H9 (cell line): ENCODE measurements around the gene AP3S2. TPM values are rescaled to one million over a fixed set of nuclear protein-coding genes. Genes with fewer than 3 reads are reported as not detected.

Source experiments
- DNase-seq: peaks from one replicate; pipeline ENCODE4 v3.0.0-alpha.2; 2017
- H2AFZ ChIP-seq: one replicate; pipeline ENCODE4 v1.6.1; 2013; ENCODE audit warnings: mild to moderate bottlenecking, low read length, control low read depth, moderate library complexity
- H2AK5ac ChIP-seq: 2 replicates; pipeline ENCODE4 v1.6.1; 2013; ENCODE audit warnings: low read length, control low read depth, mixed read lengths; ENCODE audit not compliant: insufficient read length
- H2BK120ac ChIP-seq: one replicate; pipeline ENCODE4 v1.6.1; 2013; ENCODE audit warnings: low read depth, mild to moderate bottlenecking, low read length, control low read depth, inconsistent platforms; ENCODE audit not compliant: poor library complexity, severe bottlenecking
- H2BK12ac ChIP-seq: 2 replicates; pipeline ENCODE4 v1.6.1; 2013; ENCODE audit warnings: low read length, control low read depth, mixed read lengths, low read depth; ENCODE audit not compliant: insufficient read length
- H2BK15ac ChIP-seq: 2 replicates; pipeline ENCODE4 v1.6.1; 2013; ENCODE audit warnings: low read depth, low read length, control low read depth
- H2BK20ac ChIP-seq: one replicate; pipeline ENCODE4 v1.6.1; 2013; ENCODE audit warnings: low read depth, mild to moderate bottlenecking, low read length, control low read depth, inconsistent platforms; ENCODE audit not compliant: poor library complexity, severe bottlenecking
- H2BK5ac ChIP-seq: 2 replicates; pipeline ENCODE4 v1.6.1; 2013; ENCODE audit warnings: low read length, control low read depth, mixed read lengths; ENCODE audit not compliant: insufficient read length
- H3K14ac ChIP-seq: 2 replicates; pipeline ENCODE4 v1.6.1; 2013; ENCODE audit warnings: low read length, control low read depth; ENCODE audit not compliant: insufficient read depth
- H3K18ac ChIP-seq: 2 replicates; pipeline ENCODE4 v1.6.1; 2013; ENCODE audit warnings: low read depth, mild to moderate bottlenecking, mixed read lengths, low read length, control low read depth; ENCODE audit not compliant: insufficient read length
- H3K23ac ChIP-seq: 2 replicates; pipeline ENCODE4 v1.6.1; 2013; ENCODE audit warnings: low read length, control low read depth, mixed read lengths, low read depth; ENCODE audit not compliant: insufficient read length
- H3K23me2 ChIP-seq: 2 replicates; pipeline ENCODE4 v1.6.1; 2013; ENCODE audit warnings: low read depth, mild to moderate bottlenecking, mixed read lengths, low read length, control low read depth; ENCODE audit not compliant: insufficient read length, poor library complexity, severe bottlenecking
- H3K27ac ChIP-seq: 2 replicates; pipeline ENCODE4 v1.5.1; 2013; ENCODE audit warnings: low read length, control low read depth, mixed read lengths, low read depth; ENCODE audit not compliant: insufficient read length
- H3K27me3 ChIP-seq: 2 replicates; pipeline ENCODE4 v1.6.1; 2013; ENCODE audit warnings: low read length, control low read depth, inconsistent platforms; ENCODE audit not compliant: insufficient read depth
- H3K4ac ChIP-seq: 2 replicates; pipeline ENCODE4 v1.6.1; 2013; ENCODE audit warnings: low read depth, mild to moderate bottlenecking, control low read depth, inconsistent platforms, low read length, moderate library complexity
- H3K4me1 ChIP-seq: 2 replicates; pipeline ENCODE4 v1.6.1; 2013; ENCODE audit warnings: low read length, control low read depth, inconsistent platforms; ENCODE audit not compliant: insufficient read depth
- H3K4me2 ChIP-seq: 2 replicates; pipeline ENCODE4 v1.6.1; 2013; ENCODE audit warnings: low read length, control low read depth, mixed read lengths; ENCODE audit not compliant: insufficient read length, insufficient read depth
- H3K56ac ChIP-seq: 2 replicates; pipeline ENCODE4 v1.6.1; 2013; ENCODE audit warnings: low read depth, mild to moderate bottlenecking, mixed read lengths, low read length, control low read depth; ENCODE audit not compliant: insufficient read length
- H3K79me1 ChIP-seq: 2 replicates; pipeline ENCODE4 v1.6.1; 2013; ENCODE audit warnings: low read depth, mild to moderate bottlenecking, moderate library complexity, low read length, control low read depth, inconsistent platforms; ENCODE audit not compliant: insufficient read depth, poor library complexity, severe bottlenecking
- H3K79me2 ChIP-seq: 2 replicates; pipeline ENCODE4 v1.6.1; 2013; ENCODE audit warnings: low read length, control low read depth, inconsistent platforms; ENCODE audit not compliant: insufficient read depth
- H3K9ac ChIP-seq: 2 replicates; pipeline ENCODE4 v1.6.1; 2013; ENCODE audit warnings: low read length, control low read depth, mixed read lengths; ENCODE audit not compliant: insufficient read length; ENCODE audit errors: extremely low read depth
- H3K9me3 ChIP-seq: one replicate; pipeline ENCODE4 v1.6.1; 2013; ENCODE audit warnings: low read depth, low read length, inconsistent platforms; ENCODE audit not compliant: control insufficient read depth
- H3T11ph ChIP-seq: one replicate; pipeline ENCODE4 v1.6.1; 2013; ENCODE audit warnings: mild to moderate bottlenecking, low read length, control low read depth, inconsistent platforms
- H4K20me1 ChIP-seq: one replicate; pipeline ENCODE4 v1.6.1; 2013; ENCODE audit not compliant: control insufficient read depth, insufficient read length, insufficient read depth
- H4K5ac ChIP-seq: 2 replicates; pipeline ENCODE4 v1.6.1; 2013; ENCODE audit warnings: low read depth, mild to moderate bottlenecking, mixed read lengths, low read length, control low read depth; ENCODE audit not compliant: insufficient read length
- H4K8ac ChIP-seq: replicated peaks from 2 replicates; pipeline ENCODE4 v1.6.1; 2013; ENCODE audit warnings: low read length, control low read depth, mixed read lengths, low read depth; ENCODE audit not compliant: insufficient read length
- H4K91ac ChIP-seq: 2 replicates; pipeline ENCODE4 v1.6.1; 2013; ENCODE audit warnings: low read depth, mild to moderate bottlenecking, moderate library complexity, mixed read lengths, low read length, control low read depth; ENCODE audit not compliant: insufficient read length
- H3K27ac Mint-ChIP-seq, 3 experiments: 2 replicates in 2 of 3; 3 replicates in 1 of 3; pipeline ENCODE4 v1.8.0; 2020 to 2021; ENCODE audit warnings: mixed read lengths in 3 of 3, mild to moderate bottlenecking in 1 of 3, moderate library complexity in 1 of 3
- H3K27me3 Mint-ChIP-seq: 2 replicates; pipeline ENCODE4 v1.8.0; 2021; ENCODE audit warnings: low read depth, mild to moderate bottlenecking, moderate library complexity, mixed read lengths
- H3K36me3 Mint-ChIP-seq, 3 experiments: 2 replicates in 2 of 3; 3 replicates in 1 of 3; pipeline ENCODE4 v1.8.0; 2020 to 2021; ENCODE audit warnings: low read depth in 3 of 3, mixed read lengths in 3 of 3; ENCODE audit not compliant: insufficient read depth in 1 of 3
- H3K4me1 Mint-ChIP-seq, 2 experiments: 2 replicates each; pipeline ENCODE4 v1.8.0; 2020; ENCODE audit warnings: mixed read lengths in 2 of 2
- H3K4me3 Mint-ChIP-seq, 2 experiments: 2 replicates in 1 of 2; 3 replicates in 1 of 2; pipeline ENCODE4 v1.8.0; 2020 to 2021; ENCODE audit warnings: mild to moderate bottlenecking in 2 of 2, mixed read lengths in 2 of 2, moderate library complexity in 1 of 2
- H3K9me3 Mint-ChIP-seq, 2 experiments: 2 replicates in 1 of 2; 3 replicates in 1 of 2; pipeline ENCODE4 v1.8.0; 2020; ENCODE audit warnings: mild to moderate bottlenecking in 2 of 2, mixed read lengths in 2 of 2, moderate library complexity in 1 of 2
- WGBS: extraction: QIAGEN DNeasy Blood & Tissue Kit; methylation state at CpG from one replicate; pipeline ENCODE4 v1.1.7; 2013; ENCODE audit warnings: missing lambda C conversion rate, low lambda C conversion rate, mixed read lengths; ENCODE audit not compliant: insufficient read length; ENCODE audit errors: extremely low coverage; 5-methylcytosine and 5-hydroxymethylcytosine counted together
- total RNA-seq: library from RNA; stranded (reverse); gene quantifications from 2 replicates; pipeline ENCODE4 v1.2.1, GENCODE V29; 2021
- TF ChIP-seq, protein P1 (sequence below): fragments of 200-600 bp; sonication (generic); conservative IDR thresholded peaks from 3 replicates; pipeline ENCODE4 v1.8.0; 2021; ENCODE audit warnings: antibody characterized with exemption, mild to moderate bottlenecking

Gene AP3S2
- total RNA-seq, 1 experiment from 2014 or later, result 33.9 TPM

DNA sequence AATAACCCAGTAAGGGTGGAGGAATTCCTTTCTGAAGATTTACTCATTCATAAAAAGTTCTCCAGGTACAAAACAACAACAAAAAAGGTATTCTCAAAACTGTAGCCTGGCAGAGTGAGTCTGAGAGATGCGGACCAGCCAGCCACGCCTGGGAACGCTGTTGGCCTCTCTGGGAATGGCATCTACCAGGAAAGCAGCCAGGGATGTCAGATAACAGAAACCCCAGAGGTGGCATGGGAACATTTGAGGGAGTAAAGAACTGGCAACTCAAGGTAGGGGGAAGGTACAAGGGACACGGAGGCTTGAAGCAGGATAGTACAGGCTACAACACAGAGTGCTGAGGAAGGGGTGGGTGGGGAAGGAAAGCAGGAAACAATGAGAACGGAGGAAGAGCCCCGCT is 7.1 kb upstream of the AP3S2 start:
- Histone ChIP-seq H4K8ac (no peak overlapping the region), H3K23me2 (no peaks in the 10 kb centered on the region), H3T11ph (no peak overlapping the region), H3K4me2 (no peak overlapping the region), H3K4me1 (no peaks in the 10 kb centered on the region), H3K18ac (no peak overlapping the region), H2AK5ac (no peak overlapping the region), H4K5ac (no peak overlapping the region), H2BK15ac (no peak overlapping the region), H2BK12ac (no peak overlapping the region), H3K56ac (no peak overlapping the region), H3K79me2 (no peaks in the 10 kb centered on the region), H2BK5ac (no peak overlapping the region), H2BK20ac (no peak overlapping the region), H4K20me1 (no peaks in the 10 kb centered on the region), H4K91ac (no peak overlapping the region), H3K9me3 (no peaks in the 10 kb centered on the region), H3K27me3 (no peaks in the 10 kb centered on the region), H3K4ac (no peak overlapping the region), H3K23ac (no peak overlapping the region), H3K27ac (no peak overlapping the region), H2BK120ac (no peak overlapping the region), H3K14ac (no peak overlapping the region), H3K9ac (no peak overlapping the region), H3K79me1 (no peaks in the 10 kb centered on the region), H2AFZ (no peak overlapping the region)
- WGBS, result no CpG with 5 or more reads among the region's 6 CpGs
- Mint-ChIP-seq H3K27me3 (no peaks in the 10 kb centered on the region), H3K27ac (peak overlapping the region in 2 of 3 experiments; percentile 53 to 80; a peak in 1 of 7 replicates), H3K4me3 (no peak overlapping the region), H3K36me3 (peaks cover 0 to 5% (median 1%) of the 10 kb centered on the region in 3 experiments; a peak in 2 of 7 replicates), H3K9me3 (no peaks in the 10 kb centered on the region), H3K4me1 (peaks cover 6% of the 10 kb centered on the region in 2 experiments)
- TF ChIP-seq, protein P1, sequence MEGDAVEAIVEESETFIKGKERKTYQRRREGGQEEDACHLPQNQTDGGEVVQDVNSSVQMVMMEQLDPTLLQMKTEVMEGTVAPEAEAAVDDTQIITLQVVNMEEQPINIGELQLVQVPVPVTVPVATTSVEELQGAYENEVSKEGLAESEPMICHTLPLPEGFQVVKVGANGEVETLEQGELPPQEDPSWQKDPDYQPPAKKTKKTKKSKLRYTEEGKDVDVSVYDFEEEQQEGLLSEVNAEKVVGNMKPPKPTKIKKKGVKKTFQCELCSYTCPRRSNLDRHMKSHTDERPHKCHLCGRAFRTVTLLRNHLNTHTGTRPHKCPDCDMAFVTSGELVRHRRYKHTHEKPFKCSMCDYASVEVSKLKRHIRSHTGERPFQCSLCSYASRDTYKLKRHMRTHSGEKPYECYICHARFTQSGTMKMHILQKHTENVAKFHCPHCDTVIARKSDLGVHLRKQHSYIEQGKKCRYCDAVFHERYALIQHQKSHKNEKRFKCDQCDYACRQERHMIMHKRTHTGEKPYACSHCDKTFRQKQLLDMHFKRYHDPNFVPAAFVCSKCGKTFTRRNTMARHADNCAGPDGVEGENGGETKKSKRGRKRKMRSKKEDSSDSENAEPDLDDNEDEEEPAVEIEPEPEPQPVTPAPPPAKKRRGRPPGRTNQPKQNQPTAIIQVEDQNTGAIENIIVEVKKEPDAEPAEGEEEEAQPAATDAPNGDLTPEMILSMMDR, result no peak
- no peak for DNase-seq
